Nephron progenitor cell (in vitro differentiated cells): ENCODE data around the gene MYO18B.

Source experiments
- DNase-seq: peaks from one replicate; pipeline ENCODE4 v3.0.0; 2021
- H3K27ac Mint-ChIP-seq: 2 replicates; pipeline ENCODE4 v1.8.0; 2021; ENCODE audit warnings: mild to moderate bottlenecking, moderate library complexity, mixed read lengths
- H3K27me3 Mint-ChIP-seq: 2 replicates; pipeline ENCODE4 v1.8.0; 2021; ENCODE audit warnings: mild to moderate bottlenecking, low read depth, mixed read lengths; ENCODE audit not compliant: poor library complexity
- H3K36me3 Mint-ChIP-seq: 2 replicates; pipeline ENCODE4 v1.8.0; 2021; ENCODE audit warnings: low read depth, mixed read lengths
- H3K4me1 Mint-ChIP-seq: 2 replicates; pipeline ENCODE4 v1.8.0; 2021; ENCODE audit warnings: mixed read lengths
- H3K4me3 Mint-ChIP-seq: 2 replicates; pipeline ENCODE4 v1.8.0; 2021; ENCODE audit warnings: mild to moderate bottlenecking, moderate library complexity, mixed read lengths
- H3K9me3 Mint-ChIP-seq: 2 replicates; pipeline ENCODE4 v1.8.0; 2021; ENCODE audit warnings: mild to moderate bottlenecking, moderate library complexity, mixed read lengths
- TF ChIP-seq, protein P1 (sequence below): fragments of 200-600 bp; sonication (generic); IDR thresholded peaks from 2 replicates; pipeline ENCODE4 v1.5.0; 2021; ENCODE audit warnings: antibody characterized with exemption

Gene MYO18B, protein sequence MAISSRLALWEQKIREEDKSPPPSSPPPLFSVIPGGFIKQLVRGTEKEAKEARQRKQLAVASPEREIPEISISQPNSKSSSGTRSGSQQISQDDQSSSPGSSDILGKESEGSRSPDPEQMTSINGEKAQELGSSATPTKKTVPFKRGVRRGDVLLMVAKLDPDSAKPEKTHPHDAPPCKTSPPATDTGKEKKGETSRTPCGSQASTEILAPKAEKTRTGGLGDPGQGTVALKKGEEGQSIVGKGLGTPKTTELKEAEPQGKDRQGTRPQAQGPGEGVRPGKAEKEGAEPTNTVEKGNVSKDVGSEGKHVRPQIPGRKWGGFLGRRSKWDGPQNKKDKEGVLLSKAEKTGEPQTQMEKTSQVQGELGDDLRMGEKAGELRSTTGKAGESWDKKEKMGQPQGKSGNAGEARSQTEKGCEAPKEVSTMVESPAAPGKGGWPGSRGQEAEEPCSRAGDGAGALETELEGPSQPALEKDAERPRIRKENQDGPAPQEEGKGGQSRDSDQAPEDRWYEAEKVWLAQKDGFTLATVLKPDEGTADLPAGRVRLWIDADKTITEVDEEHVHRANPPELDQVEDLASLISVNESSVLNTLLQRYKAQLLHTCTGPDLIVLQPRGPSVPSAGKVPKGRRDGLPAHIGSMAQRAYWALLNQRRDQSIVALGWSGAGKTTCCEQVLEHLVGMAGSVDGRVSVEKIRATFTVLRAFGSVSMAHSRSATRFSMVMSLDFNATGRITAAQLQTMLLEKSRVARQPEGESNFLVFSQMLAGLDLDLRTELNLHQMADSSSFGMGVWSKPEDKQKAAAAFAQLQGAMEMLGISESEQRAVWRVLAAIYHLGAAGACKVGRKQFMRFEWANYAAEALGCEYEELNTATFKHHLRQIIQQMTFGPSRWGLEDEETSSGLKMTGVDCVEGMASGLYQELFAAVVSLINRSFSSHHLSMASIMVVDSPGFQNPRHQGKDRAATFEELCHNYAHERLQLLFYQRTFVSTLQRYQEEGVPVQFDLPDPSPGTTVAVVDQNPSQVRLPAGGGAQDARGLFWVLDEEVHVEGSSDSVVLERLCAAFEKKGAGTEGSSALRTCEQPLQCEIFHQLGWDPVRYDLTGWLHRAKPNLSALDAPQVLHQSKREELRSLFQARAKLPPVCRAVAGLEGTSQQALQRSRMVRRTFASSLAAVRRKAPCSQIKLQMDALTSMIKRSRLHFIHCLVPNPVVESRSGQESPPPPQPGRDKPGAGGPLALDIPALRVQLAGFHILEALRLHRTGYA (N-terminal part only)

DNA sequence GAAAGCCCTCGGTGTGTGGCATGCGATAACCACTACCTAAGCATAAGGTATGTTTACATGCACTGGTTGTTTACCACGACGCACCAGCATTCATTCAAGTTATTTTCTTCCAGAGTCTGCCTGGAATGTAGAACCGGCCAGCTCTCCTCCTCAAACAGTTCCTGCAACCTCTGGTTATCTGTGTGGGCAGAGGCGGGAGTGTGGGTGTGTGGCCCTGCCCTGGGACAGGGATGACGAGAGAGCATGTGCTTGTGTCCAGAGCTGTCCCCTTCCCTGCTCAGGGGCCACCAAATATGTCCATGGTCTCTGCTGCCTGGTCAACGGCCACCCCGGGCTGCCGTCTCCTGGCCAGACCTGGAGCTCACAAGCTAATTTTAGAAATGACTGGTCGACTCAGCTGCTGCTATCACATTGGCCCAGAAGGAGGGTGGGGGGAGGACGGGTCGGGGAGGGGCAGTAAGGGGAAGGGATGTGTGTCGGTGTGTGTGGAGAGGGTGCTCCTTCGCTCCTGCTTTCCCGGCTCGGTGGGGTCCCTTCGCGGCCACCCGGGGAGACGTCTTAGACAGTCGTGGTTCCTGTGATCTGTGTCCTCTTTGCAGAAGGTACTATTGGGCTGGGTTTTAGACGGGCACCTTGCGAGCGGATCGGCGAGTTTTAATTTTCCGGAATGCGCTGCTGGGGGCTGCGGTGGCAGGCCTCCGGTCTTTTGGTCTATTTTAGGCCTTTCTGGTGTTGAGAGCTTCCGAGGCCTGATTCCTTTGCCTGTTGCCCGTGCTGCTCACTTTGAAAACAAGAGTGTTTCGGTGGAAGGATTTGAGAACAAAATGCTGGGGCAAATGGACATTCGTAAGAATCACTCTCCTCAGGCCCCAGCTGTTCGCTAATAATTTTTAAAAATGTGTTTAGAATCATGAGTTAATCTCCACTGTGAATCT lies at the start of gene MYO18B:
TSS of gene MYO18B (plus strand) at position 497 of the 935 bp plus-strand sequence. CDS start 18,905 bp downstream, outside the sequence.
- Mint-ChIP-seq H3K27me3 (peaks cover 16% of the 10 kb centered on the region), H3K9me3 (no peaks in the 10 kb centered on the region), H3K4me1 (no peaks in the 10 kb centered on the region), H3K4me3 (no peak within 1 kb of the TSS), H3K27ac (peak within 1 kb of the TSS; percentile 29), H3K36me3 (no peaks in the 10 kb centered on the region)
- DNase-seq, result no peak
- TF ChIP-seq, protein P1, sequence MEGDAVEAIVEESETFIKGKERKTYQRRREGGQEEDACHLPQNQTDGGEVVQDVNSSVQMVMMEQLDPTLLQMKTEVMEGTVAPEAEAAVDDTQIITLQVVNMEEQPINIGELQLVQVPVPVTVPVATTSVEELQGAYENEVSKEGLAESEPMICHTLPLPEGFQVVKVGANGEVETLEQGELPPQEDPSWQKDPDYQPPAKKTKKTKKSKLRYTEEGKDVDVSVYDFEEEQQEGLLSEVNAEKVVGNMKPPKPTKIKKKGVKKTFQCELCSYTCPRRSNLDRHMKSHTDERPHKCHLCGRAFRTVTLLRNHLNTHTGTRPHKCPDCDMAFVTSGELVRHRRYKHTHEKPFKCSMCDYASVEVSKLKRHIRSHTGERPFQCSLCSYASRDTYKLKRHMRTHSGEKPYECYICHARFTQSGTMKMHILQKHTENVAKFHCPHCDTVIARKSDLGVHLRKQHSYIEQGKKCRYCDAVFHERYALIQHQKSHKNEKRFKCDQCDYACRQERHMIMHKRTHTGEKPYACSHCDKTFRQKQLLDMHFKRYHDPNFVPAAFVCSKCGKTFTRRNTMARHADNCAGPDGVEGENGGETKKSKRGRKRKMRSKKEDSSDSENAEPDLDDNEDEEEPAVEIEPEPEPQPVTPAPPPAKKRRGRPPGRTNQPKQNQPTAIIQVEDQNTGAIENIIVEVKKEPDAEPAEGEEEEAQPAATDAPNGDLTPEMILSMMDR, result no peak

DNA sequence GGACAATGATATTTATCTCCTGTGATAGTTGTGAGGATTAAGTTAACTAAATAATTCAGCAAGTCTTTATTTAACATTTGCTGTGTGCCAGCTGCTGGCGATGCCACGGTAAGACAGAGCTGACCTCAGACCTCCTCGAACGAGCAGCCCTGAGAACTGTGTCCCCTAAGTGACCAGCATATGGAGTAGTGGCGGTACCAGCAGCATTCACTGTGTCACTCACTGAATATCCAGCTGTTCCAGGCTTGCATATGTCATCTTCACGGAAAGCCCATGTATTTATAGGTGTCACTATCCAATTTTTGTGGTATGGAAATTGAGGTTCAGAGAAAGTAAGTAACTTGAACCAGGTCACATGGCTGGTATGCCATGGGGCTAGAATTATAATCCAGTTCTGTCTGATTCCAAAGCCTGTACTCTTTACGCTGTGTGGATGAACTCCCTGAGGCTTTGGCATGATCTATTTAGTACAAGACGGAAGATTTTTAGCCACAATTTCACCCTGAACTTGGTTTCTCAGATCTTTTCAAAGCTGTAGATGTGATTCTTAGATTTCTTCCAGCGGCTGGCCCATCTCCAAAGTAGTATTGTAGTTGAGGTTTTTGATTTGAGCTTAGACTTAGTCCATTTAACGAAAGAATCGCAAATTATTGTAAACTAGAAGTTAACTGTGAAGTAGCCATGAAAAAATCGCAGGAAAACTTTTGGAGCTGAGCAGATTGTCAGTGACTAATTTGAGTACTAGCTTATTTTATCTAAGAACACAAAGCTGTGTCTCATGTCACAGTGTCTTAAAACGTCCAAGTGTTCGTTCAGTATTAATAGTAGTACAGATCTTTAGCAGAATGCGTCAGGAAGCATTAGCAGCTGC lies 49.4 kb upstream of the MYO18B start:
- H3K36me3 Mint-ChIP-seq, result peaks cover 20% of the 10 kb centered on the region
- DNase-seq, result no peak
- H3K4me3 Mint-ChIP-seq, result no peak overlapping the region
- TF ChIP-seq, protein P1, result no peak
- H3K27me3 Mint-ChIP-seq, result peaks cover 2% of the 10 kb centered on the region
- no peak overlapping the region for H3K27ac Mint-ChIP-seq
- no peaks in the 10 kb centered on the region for H3K9me3 Mint-ChIP-seq
- H3K4me1 Mint-ChIP-seq, result peaks cover 4% of the 10 kb centered on the region

DNA sequence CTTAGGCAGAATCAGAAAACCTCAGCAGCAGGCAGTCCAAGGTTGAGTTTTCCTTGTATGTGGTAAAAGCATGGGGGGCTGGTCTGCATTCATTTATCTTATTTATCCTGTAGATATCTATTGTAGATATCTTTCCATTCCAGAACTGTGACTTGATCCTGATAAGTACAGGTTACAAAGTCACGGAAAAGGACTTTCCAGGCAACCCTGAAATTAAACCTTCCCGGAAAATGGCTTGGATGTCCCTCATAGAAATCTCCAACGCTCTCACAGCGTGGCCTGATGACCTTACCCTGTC lies 48.8 kb upstream of the MYO18B start:
- Mint-ChIP-seq H3K27me3 (peaks cover 2% of the 10 kb centered on the region), H3K27ac (no peak overlapping the region), H3K36me3 (peaks cover 19% of the 10 kb centered on the region), H3K9me3 (no peaks in the 10 kb centered on the region), H3K4me1 (peaks cover 8% of the 10 kb centered on the region), H3K4me3 (no peak overlapping the region)
- TF ChIP-seq, protein P1, result no peak
- DNase-seq, result no peak

DNA sequence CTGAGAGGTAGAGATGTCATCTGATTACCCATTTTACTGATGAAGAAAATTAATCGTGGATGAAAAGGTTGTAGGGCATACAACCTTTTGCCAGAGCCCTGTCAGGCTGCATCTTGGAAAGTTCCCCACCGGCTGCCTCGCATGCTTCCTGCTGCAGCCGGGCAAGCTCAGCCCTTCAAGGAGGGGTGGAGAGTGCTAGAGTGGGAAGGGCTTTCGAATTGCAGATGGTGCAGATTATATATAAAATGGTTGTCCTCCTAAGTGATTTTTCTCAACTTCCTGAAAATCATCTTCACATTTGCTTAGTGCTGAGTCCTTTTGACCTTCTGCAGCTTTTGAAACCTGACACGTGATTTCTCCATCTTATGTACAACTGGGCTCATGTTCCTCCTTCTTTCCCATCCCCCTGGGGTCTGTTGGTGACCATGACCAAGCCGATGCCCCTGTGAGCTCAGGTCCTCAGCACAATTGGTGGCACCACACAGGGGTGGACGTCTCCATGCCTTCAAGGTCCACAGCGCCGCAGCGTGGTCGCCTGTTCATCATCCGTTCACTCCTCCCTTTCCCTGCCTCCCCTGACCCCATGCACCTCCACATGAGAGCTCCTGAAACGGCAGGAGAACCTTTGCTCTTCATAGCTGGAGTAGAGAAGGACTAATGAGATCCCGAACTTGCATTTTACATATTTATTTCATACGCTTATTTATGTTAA lies 47.6 kb upstream of the MYO18B start:
- no peak for DNase-seq
- TF ChIP-seq, protein P1, result no peak
- H3K4me3 Mint-ChIP-seq, result no peak overlapping the region
- H3K27ac Mint-ChIP-seq, result no peak overlapping the region
- H3K27me3 Mint-ChIP-seq, result peaks cover 2% of the 10 kb centered on the region
- H3K4me1 Mint-ChIP-seq, result peaks cover 16% of the 10 kb centered on the region
- H3K36me3 Mint-ChIP-seq, result peaks cover 25% of the 10 kb centered on the region
- no peaks in the 10 kb centered on the region for H3K9me3 Mint-ChIP-seq
